AG10803 (cell line): Measurements from ENCODE around the gene FYN.

ENCODE experiments used
- DNase-seq: peaks from one replicate; pipeline ENCODE4 v3.0.0; 2010; ENCODE audit warnings: low read depth
- H3K4me3 ChIP-seq: 2 replicates; pipeline ENCODE4 v1.5.1; 2011; ENCODE audit warnings: mild to moderate bottlenecking, low read length, control low read depth
- TF ChIP-seq, protein P1 (sequence below): conservative IDR thresholded peaks from 2 replicates; pipeline ENCODE4 v1.5.1; 2011; ENCODE audit warnings: mild to moderate bottlenecking, low read length, control low read depth, inconsistent platforms

The FYN gene

GRCh38 chr6:111631903-111632460 lies 241.3 kb downstream of the FYN start:
- peak; percentile 20 for DNase-seq
- H3K4me3 ChIP-seq = no peak overlapping the region
- TF ChIP-seq, protein P1, sequence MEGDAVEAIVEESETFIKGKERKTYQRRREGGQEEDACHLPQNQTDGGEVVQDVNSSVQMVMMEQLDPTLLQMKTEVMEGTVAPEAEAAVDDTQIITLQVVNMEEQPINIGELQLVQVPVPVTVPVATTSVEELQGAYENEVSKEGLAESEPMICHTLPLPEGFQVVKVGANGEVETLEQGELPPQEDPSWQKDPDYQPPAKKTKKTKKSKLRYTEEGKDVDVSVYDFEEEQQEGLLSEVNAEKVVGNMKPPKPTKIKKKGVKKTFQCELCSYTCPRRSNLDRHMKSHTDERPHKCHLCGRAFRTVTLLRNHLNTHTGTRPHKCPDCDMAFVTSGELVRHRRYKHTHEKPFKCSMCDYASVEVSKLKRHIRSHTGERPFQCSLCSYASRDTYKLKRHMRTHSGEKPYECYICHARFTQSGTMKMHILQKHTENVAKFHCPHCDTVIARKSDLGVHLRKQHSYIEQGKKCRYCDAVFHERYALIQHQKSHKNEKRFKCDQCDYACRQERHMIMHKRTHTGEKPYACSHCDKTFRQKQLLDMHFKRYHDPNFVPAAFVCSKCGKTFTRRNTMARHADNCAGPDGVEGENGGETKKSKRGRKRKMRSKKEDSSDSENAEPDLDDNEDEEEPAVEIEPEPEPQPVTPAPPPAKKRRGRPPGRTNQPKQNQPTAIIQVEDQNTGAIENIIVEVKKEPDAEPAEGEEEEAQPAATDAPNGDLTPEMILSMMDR = no peak

DNA sequence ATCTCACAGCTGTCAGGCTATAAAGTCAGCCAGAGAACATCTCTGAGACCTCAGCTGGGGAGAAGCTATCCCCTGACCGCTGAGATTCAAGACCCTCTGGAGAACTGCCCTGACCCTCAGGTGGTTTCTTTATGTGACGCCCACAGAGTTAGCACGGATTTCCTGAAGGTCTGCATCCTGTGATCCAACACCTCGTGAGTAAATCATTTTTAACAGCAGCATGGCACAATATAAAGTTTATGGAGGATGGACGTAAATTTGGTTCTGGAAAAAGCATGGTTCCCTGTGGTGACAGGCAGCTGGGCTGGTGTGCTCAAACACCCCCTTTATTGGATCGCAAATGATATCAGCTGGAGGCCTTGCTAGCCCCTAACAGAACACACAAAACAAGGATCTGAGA lies 242.2 kb downstream of the FYN start:
- TF ChIP-seq, protein P1 = no peak
- H3K4me3 ChIP-seq = no peak overlapping the region
- no peak for DNase-seq

DNA sequence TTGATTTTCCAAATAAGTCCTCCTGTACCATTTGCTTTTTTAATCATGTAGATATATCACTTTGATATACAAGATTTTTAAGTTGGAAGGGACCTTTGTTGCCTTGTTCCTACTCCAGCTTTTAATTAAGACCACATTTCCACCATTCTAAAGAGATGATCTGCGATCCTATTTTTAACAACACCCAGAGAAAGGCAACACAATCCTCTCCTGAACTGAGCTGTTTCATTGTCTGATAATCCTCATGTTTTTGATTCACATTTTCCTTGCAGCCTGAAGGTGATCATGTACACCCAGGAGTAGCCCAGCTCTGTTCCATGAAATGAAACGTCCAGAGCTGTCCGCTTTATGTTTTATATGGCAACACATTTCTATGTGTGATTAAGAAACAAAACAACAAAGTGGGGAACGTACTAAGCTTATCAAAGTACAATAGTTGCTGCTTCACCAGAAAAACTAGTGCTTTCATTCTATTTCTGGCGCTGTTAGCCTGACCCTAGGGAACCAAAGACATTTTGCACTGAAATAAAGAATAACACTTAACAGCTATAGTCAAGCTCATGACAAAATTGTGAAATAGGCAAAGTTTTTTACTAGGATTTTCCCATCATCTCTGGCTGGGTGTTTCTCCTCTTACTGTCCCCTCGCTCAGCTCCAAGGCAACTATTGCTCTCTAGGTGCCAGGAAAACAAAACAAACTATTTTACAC lies 245.0 kb downstream of the FYN start:
- peak; percentile 81 for DNase-seq
- TF ChIP-seq, protein P1 = no peak
- H3K4me3 ChIP-seq = peak overlapping the region; percentile 1; the same call in 1 of the 2 replicates

GRCh38 chr6:111626441-111626840 lies 246.8 kb downstream of the FYN start:
- H3K4me3 ChIP-seq = peak overlapping the region; percentile 44
- TF ChIP-seq, protein P1 = no peak
- peak; percentile 26 for DNase-seq

DNA sequence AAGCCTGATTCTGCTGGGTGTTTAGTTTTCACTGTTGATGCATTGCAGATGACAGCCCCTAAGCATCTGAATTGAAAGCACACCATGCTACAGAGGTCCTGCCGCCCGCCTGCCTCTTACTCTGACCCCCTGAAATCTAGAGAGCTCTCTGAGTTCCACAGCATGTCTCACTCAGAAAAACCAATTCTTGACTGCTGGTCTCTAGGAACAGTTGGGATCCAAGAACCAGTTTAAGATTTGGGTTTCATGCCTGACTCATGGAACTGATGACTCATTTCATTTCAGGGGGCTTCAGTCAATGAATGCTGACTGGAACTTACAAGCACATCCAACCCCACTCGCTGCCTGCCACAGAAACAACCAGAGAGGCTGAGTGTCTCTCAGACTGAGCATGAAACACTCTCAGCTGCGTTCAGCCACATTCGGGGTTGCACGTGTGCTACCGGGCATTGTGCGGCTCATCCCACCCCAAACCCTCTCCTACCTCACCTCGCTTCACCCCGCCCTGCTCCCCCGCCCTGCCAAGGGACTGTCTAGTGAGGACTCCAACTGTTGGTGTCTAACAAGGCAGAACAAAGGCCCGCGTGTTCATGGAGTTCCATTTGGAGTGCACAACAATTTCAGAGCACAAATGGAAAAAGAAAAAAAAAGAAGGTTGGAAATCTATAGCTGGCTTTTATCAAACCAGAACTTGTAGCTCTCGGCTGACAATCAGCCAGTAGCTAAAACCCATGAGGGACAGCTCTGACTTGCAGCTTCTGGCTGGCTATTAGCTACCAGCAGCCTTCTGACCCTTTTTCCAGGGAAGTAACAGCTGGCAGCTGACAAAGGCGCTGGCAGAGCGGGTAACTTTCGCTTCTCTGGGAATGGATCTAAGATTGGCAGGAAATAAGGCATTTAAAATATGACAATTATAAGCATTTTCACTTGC lies 247.5 kb downstream of the FYN start:
- TF ChIP-seq, protein P1 = no peak
- H3K4me3 ChIP-seq = peak overlapping the region; percentile 44
- DNase-seq = peak; percentile 58

DNA sequence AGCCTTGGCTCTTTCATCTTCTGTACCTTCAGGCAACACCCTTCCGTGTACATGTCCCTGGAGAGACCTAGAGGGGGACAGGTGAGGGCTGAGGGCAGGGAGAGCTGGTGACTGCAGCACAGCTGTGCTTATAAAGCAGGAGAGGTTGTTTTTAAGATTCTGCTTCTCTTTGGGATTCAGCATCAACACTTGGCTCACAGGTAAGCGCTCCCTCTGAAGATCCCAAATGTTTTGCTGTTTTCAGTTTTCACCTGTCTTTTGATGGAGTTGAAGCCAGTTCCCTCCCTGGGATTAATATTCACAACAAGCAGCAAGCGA lies 248.2 kb downstream of the FYN start:
- TF ChIP-seq, protein P1 = no peak
- no peak for DNase-seq
- H3K4me3 ChIP-seq = no peak overlapping the region
